Cardiac fibroblast (primary cell): ENCODE data around the gene PSMC3.

Experiments
- DNase-seq, 2 donors: peaks; one replicate each; pipeline versions ENCODE4 v3.0.0 to v3.0.0-alpha.2; 2010; ENCODE audit warnings: low read depth in 2 of 2
- H3K4me3 ChIP-seq, 2 donors: replicated peaks in 1 of 2; 1 replicate in 1 of 2; 2 replicates in 1 of 2; pipeline ENCODE4 v1.5.1; 2011; ENCODE audit warnings: low read depth in 2 of 2, low read length in 2 of 2, mild to moderate bottlenecking in 2 of 2, moderate library complexity in 1 of 2
- CTCF ChIP-seq: IDR thresholded peaks from one replicate; pipeline ENCODE4 v1.5.1; 2011; ENCODE audit warnings: low read depth, mild to moderate bottlenecking, low read length, inconsistent platforms

PSMC3 gene

GRCh38 chr11:47443028-47443700, 16.9 kb upstream of the PSMC3 start:
- no peak for TF ChIP-seq CTCF
- no peak for DNase-seq
- no peak overlapping the region for H3K4me3 ChIP-seq

- no peak overlapping the region for H3K4me3 ChIP-seq
- TF ChIP-seq CTCF = no peak
- DNase-seq = no peak
Observed at GRCh38 chr11:47442514-47442913, 16.3 kb upstream of the PSMC3 start.

- DNase-seq = no peak
- no peak overlapping the region for H3K4me3 ChIP-seq
- TF ChIP-seq CTCF = no peak
Observed at GRCh38 chr11:47441421-47441820, 15.2 kb upstream of the PSMC3 start.

GRCh38 chr11:47440054-47440476, 13.8 kb upstream of the PSMC3 start:
- H3K4me3 ChIP-seq = no peak overlapping the region
- no peak for DNase-seq
- TF ChIP-seq CTCF = no peak

GRCh38 chr11:47438721-47439120, 12.5 kb upstream of the PSMC3 start:
- no peak for DNase-seq
- no peak for TF ChIP-seq CTCF
- no peak overlapping the region for H3K4me3 ChIP-seq

- H3K4me3 ChIP-seq = no peak overlapping the region
- DNase-seq = no peak
- no peak for TF ChIP-seq CTCF
Observed at GRCh38 chr11:47437746-47438418, 11.6 kb upstream of the PSMC3 start.
